ENCODE results near the gene NCAPG2. TPM values are rescaled to one million over a fixed set of nuclear protein-coding genes. Genes with fewer than 3 reads are reported as not detected.

The NCAPG2 gene
- total RNA-seq, 2 experiments from 2014 or later, result 61.8 to 111 TPM

DNA sequence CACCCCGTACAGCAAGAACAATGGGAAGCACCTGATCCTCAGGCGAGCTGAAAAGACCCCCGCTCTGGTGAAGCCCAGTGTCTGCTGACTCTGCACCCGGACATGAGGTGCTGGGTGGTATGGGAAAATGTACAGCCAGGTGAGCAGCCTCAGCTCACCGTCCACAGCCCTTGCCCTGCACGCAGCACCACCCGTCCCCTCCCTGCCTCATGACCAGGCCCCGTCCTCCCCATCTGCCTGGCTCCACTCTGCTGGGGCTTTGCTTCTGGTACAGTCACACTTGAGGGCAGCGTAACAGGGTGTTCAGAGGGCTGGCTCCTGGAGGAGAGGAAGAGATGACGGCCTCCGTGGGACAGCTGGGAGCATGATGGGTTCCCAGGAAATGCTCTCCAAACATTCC, 49.1 kb downstream of the NCAPG2 start:
- CTCF ChIA-PET (ENCODE audit: unreplicated experiment), result no interaction called here
- POLR2A ChIA-PET, result interaction anchor here (1.4 kb wide), 1 partner anchor 9 kb away, joined by 4 read pairs; no protein-coding TSS in a partner anchor
- peaks cover 93% of the 10 kb centered on the region for H3K36me3 ChIP-seq (ENCODE audit: insufficient read depth, low read length)
- intact Hi-C loops (cut with micrococcal nuclease; ENCODE audit: unreplicated experiment), result no loop called here
- H4K20me1 ChIP-seq (ENCODE audit: insufficient read depth, low read length), result no peaks in the 10 kb centered on the region
- no peaks in the 10 kb centered on the region for H3K9me3 ChIP-seq (ENCODE audit: low read length)
- no peaks in the 10 kb centered on the region for H3K79me2 ChIP-seq (ENCODE audit: insufficient read depth, low read depth, low read length)
- TF ChIP-seq CTCF (conservative IDR thresholded peaks at IDR 0.05; ENCODE audit: low read length) (no peak), EZH2phosphoT487 (IDR thresholded peaks at IDR 0.05; ENCODE audit: borderline replicate concordance, low read depth, low read length) (no peak)
- DNase-seq (ENCODE audit: low spot score), result no peak
- H3K4me1 ChIP-seq (ENCODE audit: insufficient read depth, low read length, poor library complexity, severe bottlenecking), result no peaks in the 10 kb centered on the region
- no peak overlapping the region for H3K4me3 ChIP-seq (ENCODE audit: low read depth, low read length, poor library complexity, severe bottlenecking)
- H3K4me2 ChIP-seq (ENCODE audit: low read length), result no peak overlapping the region
- no peak overlapping the region for H2AFZ ChIP-seq (ENCODE audit: low read length)
- no peak overlapping the region for H3K27ac ChIP-seq (ENCODE audit: low read depth, low read length, poor library complexity, severe bottlenecking)
- H3K9me2 ChIP-seq (ENCODE audit: insufficient read depth, low read length), result no peaks in the 10 kb centered on the region
- no TSS peak for BruUV-seq (replicated peaks)

GRCh38 chr7:158651968-158652565, 52.5 kb downstream of the NCAPG2 start:
- Histone ChIP-seq H3K9me2 (ENCODE audit: insufficient read depth, low read length) (no peaks in the 10 kb centered on the region), H3K27ac (ENCODE audit: low read depth, low read length, poor library complexity, severe bottlenecking) (no peak overlapping the region), H3K4me1 (ENCODE audit: insufficient read depth, low read length, poor library complexity, severe bottlenecking) (no peaks in the 10 kb centered on the region), H2AFZ (ENCODE audit: low read length) (no peak overlapping the region), H3K36me3 (ENCODE audit: insufficient read depth, low read length) (peaks cover 99% of the 10 kb centered on the region), H3K9me3 (ENCODE audit: low read length) (peaks cover 4% of the 10 kb centered on the region; the same call in 1 of the 2 replicates), H3K79me2 (ENCODE audit: insufficient read depth, low read depth, low read length) (peaks cover 7% of the 10 kb centered on the region; the same call in 1 of the 2 replicates), H3K4me3 (ENCODE audit: low read depth, low read length, poor library complexity, severe bottlenecking) (no peak overlapping the region), H3K4me2 (ENCODE audit: low read length) (no peak overlapping the region), H4K20me1 (ENCODE audit: insufficient read depth, low read length) (0 out of 2 replicates have a peak, but pooled peaks cover 2% of the 10 kb centered on the region)
- POLR2A ChIA-PET, result interaction anchor here (1.2 kb wide), 1 partner anchor 8 kb away, joined by 3 read pairs; no protein-coding TSS in a partner anchor
- BruUV-seq (replicated peaks), result no TSS peak
- DNase-seq (ENCODE audit: low spot score), result no peak
- TF ChIP-seq EZH2phosphoT487 (IDR thresholded peaks at IDR 0.05; ENCODE audit: borderline replicate concordance, low read depth, low read length), result no peak
- TF ChIP-seq CTCF (conservative IDR thresholded peaks at IDR 0.05; ENCODE audit: low read length), result no peak
- CTCF ChIA-PET (ENCODE audit: unreplicated experiment), result no interaction called here
- intact Hi-C loops (cut with micrococcal nuclease; ENCODE audit: unreplicated experiment), result no loop called here

DNA sequence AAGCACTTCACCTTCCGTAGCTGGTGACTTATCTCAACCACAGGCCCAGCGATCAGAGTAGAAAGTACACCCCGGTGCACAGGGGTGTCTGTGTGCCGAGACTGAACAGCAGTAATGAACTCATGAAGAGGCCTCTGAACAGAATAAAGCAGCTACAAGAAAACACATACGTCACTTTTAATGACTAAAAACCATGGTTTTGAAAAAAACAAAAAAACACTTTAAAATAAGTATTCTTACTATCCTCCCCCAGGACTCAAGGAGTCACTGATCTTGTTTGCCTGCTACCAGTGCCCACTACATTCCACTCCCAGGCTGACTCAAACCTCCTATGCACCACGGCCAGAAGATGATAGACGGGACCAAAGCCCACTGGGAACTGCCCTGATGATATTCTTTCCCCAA, 53.8 kb downstream of the NCAPG2 start:
- no peak for DNase-seq (ENCODE audit: low spot score)

More for the DNA sequence above, 53.8 kb downstream of the NCAPG2 start:
- no peak for TF ChIP-seq CTCF (conservative IDR thresholded peaks at IDR 0.05; ENCODE audit: low read length)
- TF ChIP-seq EZH2phosphoT487 (IDR thresholded peaks at IDR 0.05; ENCODE audit: borderline replicate concordance, low read depth, low read length), result no peak
- CTCF ChIA-PET (ENCODE audit: unreplicated experiment), result no interaction called here
- H3K9me2 ChIP-seq (ENCODE audit: insufficient read depth, low read length), result no peaks in the 10 kb centered on the region
- intact Hi-C loops (cut with micrococcal nuclease; ENCODE audit: unreplicated experiment), result no loop called here
- H3K4me1 ChIP-seq (ENCODE audit: insufficient read depth, low read length, poor library complexity, severe bottlenecking), result no peaks in the 10 kb centered on the region
- no peak overlapping the region for H3K4me3 ChIP-seq (ENCODE audit: low read depth, low read length, poor library complexity, severe bottlenecking)
- peaks cover 4% of the 10 kb centered on the region; the same call in 1 of the 2 replicates for H3K9me3 ChIP-seq (ENCODE audit: low read length)
- peaks cover 7% of the 10 kb centered on the region; the same call in 1 of the 2 replicates for H3K79me2 ChIP-seq (ENCODE audit: insufficient read depth, low read depth, low read length)
- H3K36me3 ChIP-seq (ENCODE audit: insufficient read depth, low read length), result peaks cover 99% of the 10 kb centered on the region
- no peak overlapping the region for H3K27ac ChIP-seq (ENCODE audit: low read depth, low read length, poor library complexity, severe bottlenecking)
- H2AFZ ChIP-seq (ENCODE audit: low read length), result no peak overlapping the region
- 0 out of 2 replicates have a peak, but pooled peaks cover 4% of the 10 kb centered on the region for H4K20me1 ChIP-seq (ENCODE audit: insufficient read depth, low read length)
- H3K4me2 ChIP-seq (ENCODE audit: low read length), result no peak overlapping the region
- no TSS peak for BruUV-seq (replicated peaks)
- POLR2A ChIA-PET, result interaction anchor here (1.2 to 1.3 kb wide), 2 partner anchors 8 to 9 kb away, joined by 3 to 4 read pairs; no protein-coding TSS in a partner anchor
